Glomerular endothelial cell (primary cell): Measurements from ENCODE around the gene XPNPEP1. TPM values are rescaled to one million over a fixed set of nuclear protein-coding genes. Genes with fewer than 3 reads are reported as not detected.

ENCODE experiments used
- DNase-seq: peaks from one replicate; pipeline ENCODE4 v3.0.0-alpha.2; 2011; ENCODE audit warnings: low read depth, low spot score; ENCODE audit errors: extremely low read depth
- total RNA-seq: library from RNA; depleted of rRNA; stranded (reverse); fragments of >200 nt; gene quantifications from 2 replicates; pipeline ENCODE4 v1.2.3, GENCODE V29; 2015

XPNPEP1 gene
- total RNA-seq = 96.7 and 115 TPM in 2 replicates

DNA sequence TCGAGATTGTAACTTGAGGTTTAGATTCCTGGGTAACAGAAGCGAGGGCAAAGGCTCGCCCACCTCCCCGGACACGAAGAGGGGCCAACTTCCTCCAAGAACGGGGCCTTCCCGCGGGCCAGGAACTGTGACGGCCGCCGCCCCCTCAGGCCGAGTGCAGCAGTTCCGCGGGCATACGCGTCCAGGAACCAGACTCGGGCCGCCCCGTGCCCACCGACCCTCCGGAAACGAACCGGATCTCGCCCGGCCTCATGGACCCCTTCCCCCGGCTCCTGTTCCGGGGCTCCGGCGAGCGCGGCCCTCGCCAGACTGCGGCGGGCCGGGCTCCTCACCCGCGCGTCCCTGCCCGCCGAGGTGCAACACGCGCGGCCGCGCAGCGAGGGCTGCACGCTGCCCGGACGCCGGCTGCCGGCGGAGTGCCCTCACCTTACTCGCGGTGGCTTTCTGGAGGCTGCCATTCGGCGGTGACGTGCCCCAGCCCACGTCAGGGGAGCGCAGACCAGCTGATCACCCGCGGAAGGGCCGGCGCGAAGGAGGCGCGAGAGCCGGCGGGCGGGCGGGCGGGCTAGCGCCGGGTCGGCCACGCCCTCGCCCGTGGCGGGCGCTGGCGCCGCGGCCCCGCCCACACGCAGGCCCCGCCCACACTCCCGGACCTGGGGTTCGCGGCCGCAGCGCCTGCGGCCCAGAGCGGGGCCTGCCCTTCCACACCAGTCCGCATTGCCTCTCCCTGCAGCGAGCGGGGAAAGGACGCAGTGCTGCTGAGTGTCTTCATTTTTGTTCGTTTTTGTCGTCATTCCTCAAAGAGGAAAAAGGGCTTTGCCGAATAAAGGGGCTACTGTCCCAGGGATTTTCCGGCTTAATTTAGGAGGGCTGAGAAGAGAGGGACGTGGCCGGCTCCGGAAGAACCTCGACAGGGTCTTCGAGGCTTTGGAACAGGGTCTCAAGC, at the start of gene XPNPEP1:
Gene XPNPEP1 (minus strand): TSS at position 536 of the 946 bp plus-strand sequence. CDS start 78 bp downstream, at position 458.
- DNase-seq = no peak

DNA sequence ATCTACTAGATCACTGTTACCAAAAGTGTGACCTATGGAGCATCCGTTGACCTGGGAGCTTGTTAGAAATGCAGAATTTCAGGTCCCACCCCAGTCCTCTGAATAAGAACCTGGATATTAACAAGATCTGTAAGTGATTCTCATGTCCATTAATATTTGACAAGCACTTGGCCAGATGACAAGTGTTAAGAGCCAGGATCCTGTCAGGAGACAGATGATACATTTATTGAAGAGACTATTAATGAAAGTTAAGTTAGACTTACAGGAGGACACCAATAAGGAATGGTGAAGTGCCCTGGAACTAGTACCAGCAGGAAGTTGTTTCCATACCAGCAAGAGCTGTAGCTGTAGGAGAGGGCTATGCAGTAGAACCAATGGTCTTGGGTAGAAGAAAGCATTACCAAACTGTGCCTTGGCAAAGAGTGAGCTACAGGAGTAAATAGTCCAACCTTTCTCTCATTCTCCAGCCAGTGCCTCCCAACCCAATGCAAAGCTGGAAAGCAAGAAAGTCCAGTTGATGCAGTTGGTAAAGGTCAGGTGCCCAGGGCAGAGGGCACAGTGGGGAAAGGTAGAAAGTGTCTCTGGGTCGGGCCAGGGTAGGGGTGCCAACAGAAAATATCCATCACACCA, 49.2 kb upstream of the XPNPEP1 start:
- no peak for DNase-seq

DNA sequence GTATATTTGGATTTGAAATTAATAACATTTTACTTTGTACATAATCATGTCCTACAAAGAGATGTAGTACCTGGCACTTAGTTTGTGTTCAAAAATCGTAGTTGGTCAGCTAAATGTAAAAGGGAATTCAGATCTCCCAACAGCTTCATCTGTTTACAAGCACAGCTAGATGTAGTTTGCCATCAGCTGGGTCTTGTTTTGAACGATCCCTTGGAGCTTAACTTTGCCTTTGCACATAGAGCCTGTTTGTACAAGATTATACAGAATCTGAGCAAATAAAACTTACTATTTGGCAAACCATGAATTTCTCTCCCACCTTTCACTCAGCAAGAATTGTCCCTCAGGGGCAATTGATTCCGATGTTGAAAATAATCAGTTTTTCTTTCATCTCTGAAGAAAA, 48.3 kb upstream of the XPNPEP1 start:
- no peak for DNase-seq

DNA sequence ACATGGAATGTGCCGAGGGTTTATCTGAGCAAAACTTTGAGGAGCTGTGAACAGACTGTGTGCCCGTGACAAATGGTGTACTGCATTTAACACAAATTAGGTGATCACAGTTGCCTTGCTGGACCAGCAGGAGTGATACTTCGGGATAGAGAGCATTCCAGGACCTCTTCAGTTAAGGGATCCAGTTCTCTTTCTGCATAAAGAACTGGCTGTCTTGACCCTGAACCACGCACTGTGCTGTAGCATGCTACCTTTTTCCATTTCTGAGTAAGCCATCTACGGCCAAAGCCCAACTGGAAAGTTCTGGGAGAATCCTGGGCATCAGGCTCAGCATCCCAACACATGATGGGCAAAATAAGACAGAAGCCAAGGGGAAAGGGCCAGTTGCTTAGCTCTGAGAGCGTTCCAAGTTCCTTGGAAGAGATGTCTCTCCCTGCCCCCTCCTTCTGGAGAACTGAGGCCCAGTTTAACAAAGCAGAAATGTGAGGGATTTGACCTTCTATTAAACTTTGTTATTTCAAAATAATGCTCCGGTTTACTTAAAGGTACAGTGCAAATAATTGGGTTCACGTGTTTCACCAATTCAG, 46.5 kb upstream of the XPNPEP1 start:
- no peak for DNase-seq

DNA sequence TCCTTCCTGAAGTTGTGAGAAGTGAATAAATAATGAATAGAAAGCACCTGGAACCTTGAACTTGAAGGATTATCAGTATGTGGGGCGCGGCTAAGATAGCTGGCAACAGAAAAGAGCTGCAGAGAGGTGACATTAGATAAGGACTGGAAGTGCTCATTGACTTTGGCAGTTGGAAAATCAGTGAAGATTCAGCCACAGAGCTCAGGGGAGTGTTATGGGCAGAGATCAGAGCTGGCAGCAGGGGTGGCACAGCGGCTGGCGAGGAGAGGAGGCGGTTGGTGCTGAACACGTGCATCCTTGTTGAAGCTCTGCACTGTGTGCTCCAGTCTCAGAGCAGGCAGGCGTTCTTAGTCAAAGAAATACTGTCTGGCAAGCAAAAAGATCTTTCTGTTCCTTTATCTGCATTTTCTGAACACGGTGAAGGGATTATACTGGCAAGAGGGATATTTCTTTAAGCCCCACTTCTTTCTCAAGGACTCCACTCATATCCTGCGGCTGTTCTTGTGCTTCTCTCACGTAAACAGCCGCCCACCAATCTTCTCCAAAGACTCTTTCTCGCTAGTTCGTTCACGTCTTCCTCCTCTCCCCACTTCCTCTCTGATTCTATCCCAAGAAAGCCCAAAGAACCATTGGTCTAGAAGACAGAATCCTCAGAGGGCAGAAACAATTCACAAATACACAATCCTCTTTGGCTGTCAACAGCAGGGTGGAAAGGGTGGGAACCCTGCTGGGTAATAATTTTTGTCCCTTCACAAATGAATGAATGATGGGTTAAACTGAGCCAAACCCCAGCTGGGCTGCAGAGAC, 45.8 kb upstream of the XPNPEP1 start:
- DNase-seq = no peak

DNA sequence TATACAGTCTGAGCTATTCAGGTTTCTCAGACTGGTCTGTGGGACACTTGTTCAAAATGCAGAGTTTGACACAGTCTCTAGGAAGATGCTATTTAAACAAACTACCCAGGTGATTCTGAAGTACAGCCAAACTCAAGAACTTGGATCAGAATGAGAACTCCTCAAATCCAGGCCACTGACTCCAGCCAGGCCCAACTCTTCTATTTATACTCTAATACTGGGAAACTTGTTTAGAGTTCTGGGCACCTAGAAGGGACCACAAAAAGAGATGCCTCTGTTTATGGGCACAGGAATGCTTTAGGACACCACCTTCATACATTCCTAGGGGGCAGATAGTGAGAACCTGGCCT, 44.4 kb upstream of the XPNPEP1 start:
- DNase-seq = no peak

DNA sequence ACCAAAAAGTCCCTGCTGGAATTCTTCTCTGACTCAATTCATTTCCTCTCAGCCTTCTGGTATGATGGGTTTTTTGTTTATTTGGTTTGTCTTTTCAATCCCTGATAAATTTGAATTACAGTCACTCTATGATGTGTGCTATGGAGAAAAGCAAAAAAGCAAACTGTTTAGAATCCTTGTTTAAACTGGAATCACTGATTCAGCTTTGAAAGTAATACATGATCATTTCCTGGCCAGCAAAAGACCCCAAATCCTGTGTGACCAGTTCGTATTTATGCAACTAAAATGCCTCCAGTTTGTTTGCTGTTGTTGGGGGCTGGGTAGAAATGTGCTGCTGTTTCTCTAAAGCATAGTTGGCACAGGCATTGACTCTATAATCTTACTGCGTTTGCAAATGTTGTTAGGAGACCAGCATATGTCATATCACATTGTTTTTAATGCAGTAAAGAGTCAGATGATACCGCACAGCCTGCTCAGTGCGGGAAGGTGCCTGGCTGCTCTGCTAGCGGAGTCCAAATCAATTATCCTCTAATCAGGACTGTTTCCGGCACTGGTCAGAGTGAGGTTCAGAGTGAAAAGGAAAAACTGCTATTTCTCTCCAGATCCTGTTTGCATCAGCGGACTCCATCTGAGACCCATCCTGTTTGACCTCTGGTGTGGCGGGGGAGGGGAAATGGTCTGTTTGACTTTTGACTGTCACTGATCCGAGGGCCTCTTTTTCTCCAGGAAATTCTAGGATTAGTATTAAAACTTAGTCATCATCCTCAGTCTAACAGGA, 43.8 kb upstream of the XPNPEP1 start:
- DNase-seq = peak; percentile 44

DNA sequence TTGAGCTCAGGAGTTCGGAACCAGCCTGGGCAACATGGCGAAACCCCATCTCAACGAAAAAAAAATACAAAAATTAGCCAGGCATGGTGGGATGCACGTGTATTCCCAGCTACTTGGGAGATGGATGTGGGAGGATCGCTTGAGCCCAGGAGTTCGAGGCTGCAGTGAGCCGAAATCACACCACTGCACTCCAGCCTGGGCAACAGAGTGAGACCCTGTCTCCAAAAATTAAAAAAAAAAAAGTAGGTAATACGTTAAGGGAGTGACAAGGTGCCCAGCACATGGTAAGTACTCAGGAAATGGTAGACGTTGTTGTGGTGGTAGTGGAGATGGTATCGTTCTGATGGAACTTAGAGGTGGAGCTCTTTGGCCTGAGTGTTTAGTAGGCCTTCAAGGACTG, 41.0 kb upstream of the XPNPEP1 start:
- no peak for DNase-seq

DNA sequence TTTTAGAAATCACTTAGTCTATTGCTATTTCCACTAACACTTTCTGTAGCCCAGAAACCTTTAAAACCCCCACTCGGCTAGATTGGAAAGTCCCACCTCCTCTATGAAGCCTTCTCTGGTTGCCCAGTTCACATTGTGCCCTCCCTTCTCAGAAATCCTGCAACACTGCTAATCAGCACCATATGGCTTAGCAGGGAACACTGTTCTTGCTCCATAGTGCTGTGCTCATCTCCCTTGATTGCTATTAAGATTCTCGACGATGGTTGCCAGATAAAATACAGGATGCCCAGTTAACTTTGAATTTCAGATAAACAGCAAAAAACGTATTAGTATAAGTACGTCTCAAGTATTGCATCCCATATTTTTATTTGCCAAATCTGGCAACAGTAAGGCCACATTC, 40.1 kb upstream of the XPNPEP1 start:
- no peak for DNase-seq

DNA sequence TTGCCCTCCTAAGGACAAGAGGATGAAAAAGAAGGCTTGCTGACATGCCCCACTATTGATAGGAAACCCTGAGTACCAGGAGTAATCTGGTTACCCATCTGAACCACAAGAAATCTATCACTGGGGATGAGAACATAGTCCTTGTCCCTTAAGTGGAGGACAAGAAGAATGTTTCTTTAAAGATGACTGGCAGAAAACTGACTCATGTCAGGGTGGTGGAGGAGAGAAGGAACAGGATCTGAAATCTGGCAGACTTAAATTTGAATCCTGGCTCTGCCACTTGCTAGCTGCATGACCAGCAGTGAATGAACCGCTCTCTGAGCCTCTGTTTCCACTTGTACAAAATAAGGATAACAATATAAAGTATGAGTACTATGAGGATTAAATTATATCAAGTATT, 38.9 kb upstream of the XPNPEP1 start:
- DNase-seq = no peak

DNA sequence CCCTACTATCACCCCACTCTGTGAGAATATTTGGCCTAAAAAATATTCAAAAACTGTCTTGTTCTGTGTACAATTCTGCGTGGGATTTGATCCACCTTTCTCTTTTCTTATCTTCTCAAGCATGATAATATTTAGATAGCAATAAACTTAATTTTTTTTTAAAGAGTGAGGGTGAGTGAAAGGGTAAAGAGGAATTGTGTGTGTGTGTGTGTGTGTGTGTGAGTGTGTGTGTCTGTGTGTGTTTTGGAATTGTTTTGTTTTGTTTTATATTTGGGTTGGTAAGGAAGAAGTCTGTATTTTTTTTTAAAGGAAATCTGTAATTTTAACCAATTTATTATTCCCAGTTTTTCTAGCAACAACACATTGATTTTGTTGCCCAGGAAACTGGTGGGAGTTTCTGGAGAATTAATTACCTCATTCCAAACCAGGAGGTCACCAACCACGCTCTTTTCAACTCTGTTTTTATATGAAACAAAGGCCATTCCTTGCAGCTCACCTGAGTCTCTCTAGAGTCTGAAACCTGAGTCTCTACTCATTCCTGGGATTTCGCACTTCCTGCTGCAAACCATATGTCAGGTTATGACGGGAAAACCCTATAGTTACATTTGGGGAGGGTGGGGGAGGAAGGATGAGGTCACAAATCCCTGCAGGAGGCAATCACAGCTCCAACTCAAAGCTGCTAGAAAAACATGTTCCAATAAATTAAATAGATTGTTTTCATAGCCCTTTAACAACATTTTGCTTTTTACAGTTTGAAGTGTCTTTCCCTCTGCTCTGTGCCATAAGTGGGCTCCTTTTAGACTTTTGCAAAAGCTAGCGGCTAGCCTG, 38.1 kb upstream of the XPNPEP1 start:
- no peak for DNase-seq

DNA sequence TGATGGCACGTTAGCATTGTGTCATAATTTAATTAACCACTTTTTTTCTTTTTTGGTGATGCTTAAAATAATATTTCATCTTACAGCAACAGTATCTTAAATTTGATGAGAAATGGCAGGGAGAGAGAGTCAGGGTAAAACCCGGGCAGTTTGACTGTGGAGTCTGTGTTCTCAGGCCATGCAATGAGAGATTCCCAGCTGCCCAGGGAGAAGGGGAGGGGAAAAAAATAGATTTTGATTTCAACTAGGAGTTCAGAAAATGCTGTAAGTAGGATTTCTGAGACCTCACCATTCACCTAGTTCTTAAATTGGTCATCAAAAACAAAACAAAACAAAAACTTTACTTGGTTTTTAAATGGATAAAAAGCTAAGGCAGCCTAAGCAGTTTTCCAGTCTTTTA, 37.4 kb upstream of the XPNPEP1 start:
- no peak for DNase-seq

DNA sequence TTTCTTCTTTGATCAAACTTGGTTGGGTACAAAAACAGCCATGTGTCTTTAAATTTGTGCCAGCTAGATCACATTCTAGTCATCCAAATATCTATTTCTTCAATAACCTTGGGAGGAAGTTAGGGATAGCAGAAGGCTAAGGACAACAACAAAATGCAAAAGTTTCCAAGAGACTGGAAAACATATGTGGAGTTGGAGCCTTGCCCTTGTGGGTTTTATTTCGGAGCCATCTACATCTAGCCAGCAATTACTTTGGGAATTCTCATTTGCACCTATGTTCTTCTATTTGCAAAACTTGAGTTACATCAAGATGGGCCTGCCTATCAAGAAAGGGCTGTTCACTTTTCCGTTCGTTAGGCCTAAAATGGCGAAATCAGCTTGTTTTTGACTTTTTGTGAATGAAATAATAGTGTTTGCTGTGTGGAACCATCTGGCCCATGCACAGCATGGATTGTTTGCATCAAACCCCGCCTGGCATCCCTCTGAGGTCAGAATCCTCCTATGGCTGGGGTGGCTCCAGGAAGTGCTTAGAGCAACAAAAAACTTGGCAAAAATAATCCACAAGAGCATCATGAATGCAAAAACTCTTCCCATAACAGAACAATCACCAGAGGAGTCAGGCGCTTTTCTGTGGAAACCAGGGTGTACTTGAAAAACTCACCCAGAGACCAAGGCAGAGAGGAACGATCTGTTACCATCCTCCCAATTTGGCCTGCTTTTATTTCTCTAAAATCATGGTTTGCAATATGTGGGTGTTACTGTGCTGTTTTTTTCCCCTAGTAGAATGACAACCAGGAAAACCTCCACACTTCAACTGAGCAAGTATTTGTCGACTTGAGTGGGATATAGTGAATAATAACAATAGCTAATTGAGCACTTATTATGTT, 36.2 kb upstream of the XPNPEP1 start:
- DNase-seq = no peak

DNA sequence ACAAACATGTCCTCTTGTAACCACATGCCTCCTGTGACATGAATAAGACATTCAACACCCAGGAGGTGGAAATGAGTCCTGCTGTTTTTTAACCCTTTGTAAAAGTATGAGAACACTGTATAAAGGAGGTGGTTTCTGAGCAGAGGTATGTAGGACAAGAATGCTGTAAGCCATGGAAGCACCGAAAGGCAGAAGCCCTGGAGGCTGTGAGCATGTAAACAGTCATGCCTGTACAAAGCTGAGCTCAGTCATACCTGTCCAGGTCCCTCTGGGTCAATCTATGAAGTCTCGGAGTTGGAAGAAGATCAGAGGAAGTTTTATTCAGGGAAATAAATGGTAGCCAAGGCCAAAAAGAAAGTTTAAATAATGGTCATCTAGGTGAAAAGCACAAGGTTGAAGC, 34.7 kb upstream of the XPNPEP1 start:
- DNase-seq = no peak

DNA sequence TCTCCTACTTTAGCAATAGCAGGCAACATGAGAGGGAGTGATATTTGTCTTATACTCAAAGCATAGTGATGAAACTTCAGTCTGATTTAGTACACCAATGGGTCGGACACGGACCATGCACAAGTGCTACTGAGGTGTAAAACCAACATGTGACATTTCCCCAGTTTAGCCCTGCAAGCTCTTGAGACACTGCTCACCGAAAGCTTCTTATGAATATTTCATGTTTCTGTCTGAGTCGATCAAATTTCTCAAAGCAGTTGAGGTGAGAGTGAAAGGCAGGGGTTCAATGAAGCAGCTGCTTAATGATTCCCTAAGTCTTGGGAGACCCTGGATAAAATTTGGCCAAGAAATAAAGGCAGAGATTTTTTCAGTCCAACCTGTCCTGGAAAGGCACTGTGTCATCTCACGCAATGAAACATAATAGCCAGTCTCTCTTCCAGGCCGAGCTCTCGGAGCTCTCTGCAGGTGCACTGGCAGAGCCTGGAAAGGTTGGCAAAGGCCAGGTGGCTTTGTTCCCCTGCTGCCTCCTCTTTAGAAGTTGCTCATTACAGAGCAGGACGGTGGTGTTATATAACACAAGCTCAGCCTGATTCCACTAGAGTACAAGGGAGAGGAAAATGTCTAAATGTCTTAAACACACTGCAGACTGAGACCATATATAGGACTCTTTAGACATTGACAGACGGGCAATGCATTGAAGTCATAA, 33.9 kb upstream of the XPNPEP1 start:
- no peak for DNase-seq

DNA sequence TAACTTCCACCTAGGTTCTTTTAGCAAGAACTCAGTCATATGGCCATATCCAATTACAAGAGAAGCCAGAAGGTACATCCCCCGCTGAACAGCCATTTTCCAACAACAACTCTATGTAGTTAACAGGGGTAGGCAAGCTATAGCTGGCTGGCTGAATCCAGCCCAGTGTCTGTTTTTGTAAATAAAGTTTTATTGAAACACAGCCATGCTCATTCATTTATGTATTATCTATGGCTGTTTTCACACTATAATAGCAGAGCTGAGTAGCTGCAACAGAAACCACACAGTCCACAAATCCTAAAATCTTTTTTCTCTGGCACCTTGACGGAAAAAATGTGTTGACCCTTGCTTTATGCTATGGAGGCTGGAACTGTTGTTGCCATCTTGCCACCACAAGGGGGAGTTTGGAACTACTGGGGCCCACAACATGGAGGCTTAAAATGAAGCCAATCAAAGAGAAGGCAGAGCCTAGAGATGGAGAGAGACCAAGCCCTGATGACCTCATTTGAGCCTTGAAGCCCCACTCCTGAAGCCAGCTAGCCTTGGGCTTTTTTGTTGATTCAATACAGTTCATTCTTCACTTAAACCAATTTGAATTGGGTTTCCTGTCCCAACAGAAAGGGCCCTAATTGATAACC, 33.3 kb upstream of the XPNPEP1 start:
- no peak for DNase-seq

DNA sequence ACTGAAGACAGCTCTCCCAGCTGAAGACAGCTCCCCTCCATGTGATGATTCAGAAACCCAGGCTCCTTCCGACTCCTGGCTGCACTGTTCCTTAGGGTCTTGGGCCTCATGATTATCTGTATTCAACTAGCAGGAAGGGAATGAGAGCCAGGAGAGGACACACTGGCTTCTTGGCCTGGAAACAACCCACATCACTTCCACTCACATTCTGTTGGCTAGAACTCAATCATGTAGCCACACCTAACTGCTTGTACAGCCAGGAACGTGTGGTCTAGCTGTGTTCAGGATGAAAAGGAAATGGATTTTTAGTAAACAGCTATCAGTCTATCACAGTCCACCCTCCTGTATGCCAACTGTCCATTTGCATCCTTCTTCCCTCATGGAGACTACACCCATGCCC, 30.5 kb upstream of the XPNPEP1 start:
- no peak for DNase-seq
